NCI-H1694 (cell line): ENCODE measurements around the gene ALKAL2.

Experiments
- DNase-seq: peaks from one replicate; lab custom pipeline; 2025; lab: John Stamatoyannopoulos, UW

Gene ALKAL2

DNA sequence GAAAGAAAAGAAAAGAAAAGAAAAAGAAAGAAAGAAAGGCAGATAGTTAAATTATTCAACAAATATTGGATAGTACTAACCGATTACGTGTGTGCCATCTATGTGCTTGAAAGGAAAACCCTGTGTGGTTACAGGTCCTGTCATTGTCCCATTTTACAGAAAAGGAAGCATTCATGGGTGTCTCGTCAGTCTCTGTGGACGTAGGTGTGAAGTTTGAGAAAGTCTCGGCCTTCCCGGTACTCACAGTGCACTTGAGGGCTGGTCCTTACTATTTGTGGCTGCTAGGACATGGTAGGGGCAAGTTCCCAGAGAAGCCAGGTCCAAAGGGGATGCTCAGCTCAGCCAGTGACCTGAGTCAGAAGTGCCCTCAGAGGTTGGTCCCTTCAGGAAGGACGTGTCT is 43.3 kb downstream of the ALKAL2 start:
- no peak for DNase-seq

DNA sequence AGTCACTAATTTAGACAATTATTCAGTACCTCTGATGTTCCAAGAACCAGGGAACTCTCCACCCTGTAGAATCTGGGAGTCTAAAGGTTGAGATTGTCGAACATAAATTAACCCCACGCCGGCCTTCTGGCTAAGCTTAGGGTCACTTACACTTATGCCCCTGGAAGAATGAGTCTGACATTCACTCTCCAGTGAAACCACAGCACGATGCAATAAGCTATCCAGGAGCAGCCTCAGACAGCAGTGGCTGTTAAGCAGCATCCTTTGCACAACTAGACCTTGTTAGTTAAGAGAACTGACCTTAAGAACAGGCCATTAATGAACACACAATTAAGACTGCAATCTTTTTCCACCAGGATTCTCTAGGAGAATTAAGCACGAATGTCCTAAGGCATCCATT is 49.0 kb downstream of the ALKAL2 start:
- no peak for DNase-seq

DNA sequence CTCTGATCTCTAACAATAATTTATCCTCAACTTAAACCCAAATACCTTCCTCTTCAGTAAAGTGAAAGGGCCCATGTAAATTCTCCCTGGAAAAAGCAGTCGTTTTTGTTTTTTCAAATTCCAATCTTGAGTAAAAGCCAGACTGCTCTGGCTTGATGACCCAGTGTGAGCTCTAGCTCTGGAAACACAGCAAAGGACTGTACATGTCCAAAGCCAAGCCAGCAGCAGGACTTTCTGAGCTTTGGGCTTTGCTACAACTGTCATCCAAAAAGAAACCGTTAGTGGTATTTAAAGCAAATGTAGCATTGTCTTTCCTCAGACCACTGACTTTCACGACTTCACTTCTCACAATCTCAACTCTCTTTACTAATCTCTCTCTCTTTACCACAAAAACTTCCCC is 49.5 kb downstream of the ALKAL2 start:
- DNase-seq: no peak

- DNase-seq: no peak
Observed at GRCh38 chr2:237878-238277, 50.0 kb downstream of the ALKAL2 start.

DNA sequence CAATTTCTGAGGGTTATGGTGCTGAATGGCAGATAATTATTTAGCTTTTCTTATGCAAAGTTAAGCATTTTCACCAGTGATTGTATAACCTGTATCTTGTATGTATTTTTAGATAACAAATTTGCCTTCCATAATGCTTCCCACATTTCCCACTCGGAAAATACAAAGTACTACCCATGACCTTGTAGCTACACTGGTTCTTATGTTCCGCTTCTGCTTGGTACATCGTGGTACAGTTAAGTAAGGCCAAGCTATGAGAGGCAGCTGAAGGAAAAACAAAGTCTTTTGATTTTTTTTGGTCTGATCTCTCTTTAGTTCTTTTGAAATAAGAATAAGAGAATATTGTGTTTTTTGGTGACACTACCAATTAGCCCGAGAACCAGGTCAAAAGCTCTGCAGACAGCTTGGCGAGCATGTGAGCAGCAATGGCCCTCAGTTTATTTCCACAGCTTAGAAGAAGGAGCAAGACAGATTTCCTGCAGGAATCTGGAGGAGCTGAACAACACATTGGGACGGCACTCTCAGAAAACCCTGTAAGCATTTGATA is 50.8 kb downstream of the ALKAL2 start:
- no peak for DNase-seq

GRCh38 chr2:234421-234820 is 53.5 kb downstream of the ALKAL2 start:
- DNase-seq: no peak

DNA sequence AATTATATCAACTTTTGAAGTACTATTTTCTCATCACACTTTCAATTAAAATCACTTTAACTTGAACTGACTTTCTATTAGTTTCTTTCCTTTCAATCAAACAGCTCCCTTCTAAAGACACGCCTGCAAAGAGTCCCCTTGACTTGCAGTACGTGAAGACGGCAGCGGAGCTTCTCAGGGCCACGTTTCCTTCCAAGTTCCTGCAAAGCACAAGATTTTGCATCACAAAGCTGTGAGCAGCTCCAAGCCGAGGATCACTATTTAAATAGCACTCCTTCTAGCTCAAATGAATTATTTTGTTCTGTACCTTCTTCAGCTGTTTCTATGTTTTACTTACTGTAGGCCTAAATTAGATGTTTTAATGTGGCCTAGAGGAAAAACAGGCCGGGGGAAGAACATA is 54.9 kb downstream of the ALKAL2 start:
- DNase-seq: no peak

DNA sequence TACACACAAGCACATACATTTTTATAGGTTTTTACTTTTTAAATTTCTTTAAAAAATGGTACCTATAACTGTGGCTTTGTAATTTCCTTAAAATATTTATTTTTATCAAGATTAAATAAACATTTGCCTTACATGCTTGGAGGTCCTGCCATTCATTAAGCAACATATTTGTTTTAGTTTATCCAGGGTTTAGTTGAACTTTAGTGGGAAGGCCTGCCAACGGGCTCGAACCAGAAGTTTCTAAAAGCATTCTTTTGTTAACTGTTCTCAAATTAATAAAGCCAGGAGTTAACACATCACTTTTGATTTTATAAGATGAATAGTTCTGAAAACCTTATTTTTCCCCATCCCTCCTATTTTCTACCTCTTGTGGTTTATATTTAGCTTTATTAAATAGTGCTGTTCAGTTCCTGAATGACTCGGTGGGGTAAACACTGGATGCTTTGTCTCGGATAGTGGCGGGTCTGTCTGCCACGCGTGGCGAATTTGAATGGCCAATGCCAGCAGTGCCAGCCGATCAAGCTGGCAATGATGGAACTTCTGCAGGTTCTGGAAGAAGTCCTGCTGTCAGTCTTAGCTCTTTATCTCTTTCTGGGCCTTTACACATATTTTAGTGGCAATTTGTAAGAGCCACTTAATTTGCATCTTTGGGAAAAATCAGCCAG is 56.2 kb downstream of the ALKAL2 start:
- no peak for DNase-seq
